Kidney (tissue), 14 donors: ENCODE data around the gene EHD4. TPM values are rescaled to one million over a fixed set of nuclear protein-coding genes. Genes with fewer than 3 reads are reported as not detected.

Experiments used
- DNase-seq, 5 donors: peaks; one replicate each; pipeline ENCODE4 v3.0.0-alpha.2; 2013 to 2020
- FAIRE-seq: peaks from 2 replicates; lab custom pipeline; 2012; peaks lifted over from hg19 to GRCh38; lab: Jason Lieb, UNC
- H3K27ac ChIP-seq, 2 donors: one replicate each; pipeline ENCODE4 v1.7.0; 2013; ENCODE audit warnings: low read depth in 2 of 2, low read length in 2 of 2, inconsistent platforms in 1 of 2
- H3K27me3 ChIP-seq: one replicate; pipeline ENCODE4 v1.7.1; 2013; ENCODE audit warnings: low read length, inconsistent platforms; ENCODE audit not compliant: control insufficient read depth, insufficient read depth
- H3K36me3 ChIP-seq, 3 donors: one replicate each; pipeline versions ENCODE4 v1.7.0 to v1.7.1; 2013; ENCODE audit warnings: low read length in 3 of 3, control low read depth in 1 of 3, inconsistent platforms in 1 of 3; ENCODE audit not compliant: insufficient read depth in 3 of 3, control insufficient read depth in 2 of 3
- H3K4me1 ChIP-seq, 3 donors: one replicate each; pipeline versions ENCODE4 v1.7.0 to v1.7.1; 2013; ENCODE audit warnings: low read length in 3 of 3, inconsistent platforms in 1 of 3, low read depth in 1 of 3; ENCODE audit not compliant: control insufficient read depth in 2 of 3, insufficient read depth in 2 of 3
- H3K4me3 ChIP-seq, 3 donors: one replicate each; pipeline versions ENCODE4 v1.7.0 to v1.8.1; 2013; ENCODE audit warnings: low read length in 3 of 3, control low read depth in 1 of 3, inconsistent platforms in 1 of 3
- H3K9ac ChIP-seq, 3 donors: one replicate each; pipeline versions ENCODE4 v1.7.0 to v1.7.1; 2013; ENCODE audit warnings: low read length in 3 of 3, control low read depth in 1 of 3, inconsistent platforms in 1 of 3
- H3K9me3 ChIP-seq, 3 donors: one replicate each; pipeline versions ENCODE4 v1.7.0 to v1.7.1; 2013; ENCODE audit warnings: low read length in 3 of 3, control low read depth in 1 of 3, inconsistent platforms in 1 of 3; ENCODE audit not compliant: control insufficient read depth in 2 of 3, insufficient read depth in 1 of 3
- CTCF ChIP-seq: IDR thresholded peaks from 3 replicates; pipeline ENCODE4 v1.5.1; 2012; ENCODE audit warnings: mild to moderate bottlenecking, moderate library complexity, borderline replicate concordance; ENCODE audit not compliant: insufficient read depth; ENCODE audit errors: extremely low read depth
- intact Hi-C: fragments of 100-400 bp; cut with DNase I; formaldehyde crosslinking; loops from one replicate; pipeline ENCODE4 v1.11.1; 2022
- microRNA-seq: library from miRNA; unstranded; fragments of <30 nt; microRNA quantifications from one replicate; pipeline ENCODE4 v1.2.0, GENCODE V29; 2020
- polyA plus RNA-seq: library from polyadenylated mRNA; stranded (reverse); fragments of 350-450 nt; fragmentation: Illumina TruSeq; extraction: RNeasy Lipid Tissue Mini Kit (QIAGEN cat#74804); gene quantifications from one replicate; pipeline ENCODE4 v1.2.3, GENCODE V29; 2014; ENCODE audit warnings: low read depth, low replicate concordance; ENCODE audit not compliant: insufficient read depth
- total RNA-seq: library from RNA; stranded (reverse); fragmentation: NEBNext Ultra II Directional; extraction: Animal tissue kit (Norgen Biotek cat#: 25700); gene quantifications from one replicate; pipeline ENCODE4 v1.2.1, GENCODE V29; 2021
- donor health status: control.
- donor health status: control.
- donor health status: control.
- donor health status: control.
- donor health status: control.
- donor health status: DM: yes; HTN: yes; CAD: no.
- donor health status: Normal renal cell carcinoma (clear cell type).

Gene EHD4
- total and polyA plus RNA-seq, 2 donors from 2014 or later, result 15.7 to 38.5 TPM

- H3K27me3 ChIP-seq, result no peaks in the 10 kb centered on the region
- peaks cover 0 to 12% (median 2%) of the 10 kb centered on the region in 3 donors for H3K36me3 ChIP-seq
- intact Hi-C loops, result no loop called here
- no peak overlapping the region for H3K9ac ChIP-seq
- peaks cover 0 to 3% (median 0%) of the 10 kb centered on the region in 3 donors for H3K4me1 ChIP-seq
- H3K27ac ChIP-seq, result no peak overlapping the region
- DNase-seq, result peak in 2 of 5 donors; percentile 43 to 62
- TF ChIP-seq CTCF, result no peak
- no peaks in the 10 kb centered on the region for H3K9me3 ChIP-seq
- FAIRE-seq, result no peak
- H3K4me3 ChIP-seq, result no peak overlapping the region
These were observed 123.7 kb downstream of the EHD4 start for GRCh38 chr15:41848631-41849030.

GRCh38 chr15:41847981-41848380, 124.4 kb downstream of the EHD4 start:
- DNase-seq (no peak), FAIRE-seq (no peak)
- no peaks in the 10 kb centered on the region for H3K27me3 ChIP-seq
- no peak overlapping the region for H3K4me3 ChIP-seq
- H3K9me3 ChIP-seq, result no peaks in the 10 kb centered on the region
- no peak for TF ChIP-seq CTCF
- intact Hi-C loops, result no loop called here
- H3K4me1 ChIP-seq, result peaks cover 0 to 3% (median 0%) of the 10 kb centered on the region in 3 donors
- H3K9ac ChIP-seq, result no peak overlapping the region
- H3K36me3 ChIP-seq, result peaks cover 0 to 12% (median 2%) of the 10 kb centered on the region in 3 donors
- no peak overlapping the region for H3K27ac ChIP-seq

GRCh38 chr15:41847206-41847605, 125.2 kb downstream of the EHD4 start:
- peaks cover 0 to 3% (median 0%) of the 10 kb centered on the region in 3 donors for H3K4me1 ChIP-seq
- no peak overlapping the region for H3K27ac ChIP-seq
- peaks cover 0 to 12% (median 2%) of the 10 kb centered on the region in 3 donors for H3K36me3 ChIP-seq
- DNase-seq (no peak), FAIRE-seq (no peak)
- no peak for TF ChIP-seq CTCF
- intact Hi-C loops, result no loop called here
- no peak overlapping the region for H3K9ac ChIP-seq
- H3K9me3 ChIP-seq, result no peaks in the 10 kb centered on the region
- no peaks in the 10 kb centered on the region for H3K27me3 ChIP-seq
- H3K4me3 ChIP-seq, result no peak overlapping the region

Small RNA genes lying within 50 kb of the gene (microRNA-seq; reads per million reads assigned to microRNA genes)
- not detected for gene MIR4310

Other genes starting within 250 kb of the EHD4 start
- gene MAPKBP1, start 198.1 kb downstream of the EHD4 start, total RNA-seq, result 28.6 TPM
- gene MAPKBP1, start 198.1 kb downstream of the EHD4 start, polyA plus RNA-seq, result 3.7 TPM
- 16.2 TPM for gene JMJD7, start 144.5 kb downstream of the EHD4 start, total RNA-seq
- gene JMJD7, start 144.5 kb downstream of the EHD4 start, polyA plus RNA-seq, result 17.6 TPM
- gene PLA2G4B, start 133.7 kb downstream of the EHD4 start, total RNA-seq, result 8.3 TPM
- 4.8 TPM for gene PLA2G4B, start 133.7 kb downstream of the EHD4 start, polyA plus RNA-seq
- 1.2 TPM for gene SPTBN5, start 78.5 kb downstream of the EHD4 start, total RNA-seq
- gene SPTBN5, start 78.5 kb downstream of the EHD4 start, polyA plus RNA-seq, result 2.6 TPM
- gene PLA2G4E, start 48.5 kb upstream of the EHD4 start, total RNA-seq, result not detected
- gene PLA2G4E, start 48.5 kb upstream of the EHD4 start, polyA plus RNA-seq, result not detected
- gene PLA2G4D, start 122.0 kb upstream of the EHD4 start, total RNA-seq, result not detected
- not detected for gene PLA2G4D, start 122.0 kb upstream of the EHD4 start, polyA plus RNA-seq
- 51.2 TPM for gene PLA2G4F, start 184.1 kb upstream of the EHD4 start, total RNA-seq
- 35.9 TPM for gene PLA2G4F, start 184.1 kb upstream of the EHD4 start, polyA plus RNA-seq
- 70.9 TPM for gene VPS39, start 235.7 kb upstream of the EHD4 start, total RNA-seq
- gene VPS39, start 235.7 kb upstream of the EHD4 start, polyA plus RNA-seq, result 33.1 TPM